ENCODE measurements around the gene KLF7.

Gene KLF7

DNA sequence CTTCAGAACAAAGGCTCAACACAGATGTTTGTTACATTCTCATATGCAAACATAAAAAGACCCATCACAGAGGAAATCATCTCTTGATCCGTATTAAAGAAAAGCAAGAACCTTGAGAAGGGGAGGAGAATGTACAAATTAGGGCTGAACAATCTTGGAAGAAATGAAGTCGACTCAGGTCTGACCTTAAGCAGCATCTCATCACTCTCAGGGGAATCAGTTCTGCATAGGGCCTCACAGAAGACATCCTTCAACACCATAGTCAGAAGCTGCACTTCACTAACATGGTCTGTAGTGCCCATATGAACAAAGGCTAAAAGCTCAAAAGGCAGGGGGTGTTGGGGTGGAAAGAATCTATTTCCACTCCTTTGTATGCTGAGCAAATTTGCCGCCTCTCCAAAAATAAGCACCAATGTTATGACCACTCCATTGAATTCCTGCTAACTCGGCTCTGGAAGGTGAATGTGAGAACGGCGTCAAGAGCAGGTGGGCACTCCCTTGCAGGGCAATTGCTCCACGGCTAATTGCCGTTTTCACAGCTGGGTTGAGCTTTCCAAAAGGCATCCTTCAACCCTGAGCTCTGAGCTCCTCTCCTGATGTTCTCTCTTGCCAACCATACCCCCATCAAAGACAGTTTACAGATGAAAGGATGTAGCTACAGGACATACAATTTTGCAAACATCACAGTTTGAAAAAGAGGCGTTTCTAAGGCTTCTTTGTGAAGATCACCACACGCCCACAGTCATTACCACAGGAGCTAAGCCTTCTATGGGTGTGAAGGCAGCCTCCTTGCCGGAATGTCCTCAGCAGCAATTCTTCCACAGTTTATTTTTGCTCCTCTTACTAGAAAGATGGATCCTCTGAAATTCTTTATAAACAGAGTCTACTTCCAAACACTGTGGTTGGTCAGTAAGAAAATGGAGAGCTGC is 10.0 kb downstream of the KLF7 start:
- Histone ChIP-seq H3K9ac (ENCODE audit: low read depth, low read length) (no peak overlapping the region), H3K4me1 (ENCODE audit: control insufficient read depth, insufficient read depth, low read length) (peaks cover 51% of the 10 kb centered on the region), H3K36me3 (ENCODE audit: control insufficient read depth, insufficient read depth, low read length) (no peaks in the 10 kb centered on the region), H3K9me3 (ENCODE audit: control insufficient read depth, insufficient read depth, low read length) (no peaks in the 10 kb centered on the region), H3K27me3 (ENCODE audit: control insufficient read depth, insufficient read depth, low read length) (no peaks in the 10 kb centered on the region), H3K4me3 (ENCODE audit: low read depth, low read length) (no peak overlapping the region)

DNA sequence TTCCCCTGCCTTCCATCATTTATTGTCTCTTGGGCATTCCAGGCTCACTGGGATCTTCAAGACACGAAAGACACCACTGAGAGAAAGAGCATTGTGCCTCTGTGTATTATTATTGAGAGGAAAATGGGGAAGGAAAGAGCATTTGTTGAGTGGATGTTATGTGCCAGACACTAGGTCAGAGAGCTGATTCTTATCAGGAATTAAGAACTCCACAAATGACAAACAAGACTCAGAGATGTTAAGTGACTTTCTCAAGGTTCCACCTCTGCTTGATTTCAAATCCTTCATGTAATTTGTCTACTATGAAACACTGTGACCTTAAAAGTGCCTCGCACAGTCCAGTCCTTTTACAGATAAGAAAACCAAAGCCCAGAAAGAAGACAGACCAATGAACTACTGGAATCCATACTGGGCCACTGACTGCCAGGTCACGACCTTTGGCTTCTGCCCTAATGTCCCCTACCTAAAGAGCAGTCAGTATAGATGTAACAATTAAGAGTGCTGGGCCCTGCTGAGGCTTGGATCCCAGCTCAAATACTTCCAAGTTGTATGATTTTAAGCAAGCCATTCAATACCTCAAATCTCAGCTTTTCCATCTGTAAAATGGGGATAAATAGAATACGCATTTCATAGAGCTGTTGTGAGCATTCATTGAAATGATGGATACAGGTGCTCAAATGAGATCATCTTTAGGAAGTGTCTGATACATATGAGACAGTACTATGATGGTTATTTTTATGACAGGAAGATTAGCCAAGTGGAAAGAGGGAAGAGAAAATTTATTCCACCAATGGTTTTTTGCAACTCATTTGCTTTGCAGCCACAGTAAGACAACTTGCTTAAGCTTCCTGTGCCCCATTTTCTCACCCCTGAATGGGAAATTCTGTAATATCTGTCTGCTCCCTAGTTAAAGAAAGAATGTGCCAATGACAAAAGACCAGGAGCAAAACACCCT is 10.9 kb downstream of the KLF7 start:
- H3K36me3 ChIP-seq (ENCODE audit: control insufficient read depth, insufficient read depth, low read length) = no peaks in the 10 kb centered on the region
- H3K9me3 ChIP-seq (ENCODE audit: control insufficient read depth, insufficient read depth, low read length) = no peaks in the 10 kb centered on the region
- H3K27me3 ChIP-seq (ENCODE audit: control insufficient read depth, insufficient read depth, low read length) = no peaks in the 10 kb centered on the region
- H3K9ac ChIP-seq (ENCODE audit: low read depth, low read length) = no peak overlapping the region
- no peak overlapping the region for H3K4me3 ChIP-seq (ENCODE audit: low read depth, low read length)
- H3K4me1 ChIP-seq (ENCODE audit: control insufficient read depth, insufficient read depth, low read length) = peaks cover 46% of the 10 kb centered on the region

DNA sequence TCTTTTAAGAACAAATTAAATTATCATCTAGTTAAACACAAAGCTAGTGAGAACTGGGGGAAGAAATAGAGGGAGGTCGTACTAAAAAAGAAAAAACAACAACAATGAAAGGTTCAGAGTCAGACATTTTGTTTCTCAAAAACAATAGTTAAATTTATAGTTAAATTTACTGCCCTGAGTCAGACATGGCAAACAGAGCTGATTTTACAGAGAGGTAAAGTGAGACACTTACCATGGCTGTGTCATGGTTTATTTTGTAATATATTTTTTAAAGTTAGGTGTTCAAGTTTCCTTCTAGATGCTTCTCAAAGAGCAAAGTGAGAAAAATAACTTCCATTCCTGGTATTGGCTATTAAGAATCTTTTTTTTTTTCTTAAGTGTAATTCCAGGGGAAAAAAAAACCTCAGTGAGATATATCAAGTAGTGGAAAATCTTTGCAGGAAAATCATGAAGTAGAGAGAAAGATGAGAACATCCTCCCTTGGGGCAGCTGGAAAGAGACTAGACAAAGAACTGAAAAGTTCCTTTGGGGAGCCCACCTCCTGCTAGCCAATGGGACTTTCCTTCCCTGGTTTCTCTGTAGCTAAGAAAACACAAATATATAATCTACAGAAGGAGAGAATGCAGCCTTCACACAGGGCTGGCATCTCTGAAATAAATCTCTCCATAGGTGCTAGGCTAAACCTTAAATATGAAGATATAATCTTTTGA is 12.3 kb downstream of the KLF7 start:
- Histone ChIP-seq H3K4me1 (ENCODE audit: control insufficient read depth, insufficient read depth, low read length) (peaks cover 40% of the 10 kb centered on the region), H3K36me3 (ENCODE audit: control insufficient read depth, insufficient read depth, low read length) (no peaks in the 10 kb centered on the region), H3K4me3 (ENCODE audit: low read depth, low read length) (no peak overlapping the region), H3K9me3 (ENCODE audit: control insufficient read depth, insufficient read depth, low read length) (no peaks in the 10 kb centered on the region), H3K9ac (ENCODE audit: low read depth, low read length) (no peak overlapping the region), H3K27me3 (ENCODE audit: control insufficient read depth, insufficient read depth, low read length) (no peaks in the 10 kb centered on the region)

DNA sequence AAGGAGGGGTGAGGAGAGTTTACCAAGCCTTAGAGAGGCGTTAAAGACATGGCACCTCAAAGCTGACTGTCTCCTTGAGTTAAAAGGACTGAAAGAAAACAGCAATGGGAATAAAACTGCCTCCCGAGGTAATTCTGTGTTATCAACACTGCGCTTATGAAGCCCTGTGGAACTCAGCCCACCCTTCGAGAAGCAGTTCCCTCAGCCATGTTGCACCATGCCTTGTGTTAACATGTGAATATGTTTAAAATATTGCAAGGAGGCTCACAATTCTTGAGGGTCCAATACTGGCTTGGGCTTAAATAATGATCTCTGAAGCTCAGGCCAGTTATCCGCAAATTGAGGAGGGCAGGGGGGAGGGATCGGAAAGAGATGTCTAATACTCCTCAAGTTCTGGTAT is 14.7 kb downstream of the KLF7 start:
- Histone ChIP-seq H3K27me3 (ENCODE audit: control insufficient read depth, insufficient read depth, low read length) (no peaks in the 10 kb centered on the region), H3K36me3 (ENCODE audit: control insufficient read depth, insufficient read depth, low read length) (no peaks in the 10 kb centered on the region), H3K4me1 (ENCODE audit: control insufficient read depth, insufficient read depth, low read length) (peaks cover 40% of the 10 kb centered on the region), H3K9ac (ENCODE audit: low read depth, low read length) (no peak overlapping the region), H3K9me3 (ENCODE audit: control insufficient read depth, insufficient read depth, low read length) (no peaks in the 10 kb centered on the region), H3K4me3 (ENCODE audit: low read depth, low read length) (no peak overlapping the region)

- no peaks in the 10 kb centered on the region for H3K27me3 ChIP-seq (ENCODE audit: control insufficient read depth, insufficient read depth, low read length)
- no peak overlapping the region for H3K9ac ChIP-seq (ENCODE audit: low read depth, low read length)
- H3K4me3 ChIP-seq (ENCODE audit: low read depth, low read length) = no peak overlapping the region
- H3K36me3 ChIP-seq (ENCODE audit: control insufficient read depth, insufficient read depth, low read length) = no peaks in the 10 kb centered on the region
- no peaks in the 10 kb centered on the region for H3K9me3 ChIP-seq (ENCODE audit: control insufficient read depth, insufficient read depth, low read length)
- peaks cover 35% of the 10 kb centered on the region for H3K4me1 ChIP-seq (ENCODE audit: control insufficient read depth, insufficient read depth, low read length)
Observed at GRCh38 chr2:207150284-207150683, 15.5 kb downstream of the KLF7 start.

DNA sequence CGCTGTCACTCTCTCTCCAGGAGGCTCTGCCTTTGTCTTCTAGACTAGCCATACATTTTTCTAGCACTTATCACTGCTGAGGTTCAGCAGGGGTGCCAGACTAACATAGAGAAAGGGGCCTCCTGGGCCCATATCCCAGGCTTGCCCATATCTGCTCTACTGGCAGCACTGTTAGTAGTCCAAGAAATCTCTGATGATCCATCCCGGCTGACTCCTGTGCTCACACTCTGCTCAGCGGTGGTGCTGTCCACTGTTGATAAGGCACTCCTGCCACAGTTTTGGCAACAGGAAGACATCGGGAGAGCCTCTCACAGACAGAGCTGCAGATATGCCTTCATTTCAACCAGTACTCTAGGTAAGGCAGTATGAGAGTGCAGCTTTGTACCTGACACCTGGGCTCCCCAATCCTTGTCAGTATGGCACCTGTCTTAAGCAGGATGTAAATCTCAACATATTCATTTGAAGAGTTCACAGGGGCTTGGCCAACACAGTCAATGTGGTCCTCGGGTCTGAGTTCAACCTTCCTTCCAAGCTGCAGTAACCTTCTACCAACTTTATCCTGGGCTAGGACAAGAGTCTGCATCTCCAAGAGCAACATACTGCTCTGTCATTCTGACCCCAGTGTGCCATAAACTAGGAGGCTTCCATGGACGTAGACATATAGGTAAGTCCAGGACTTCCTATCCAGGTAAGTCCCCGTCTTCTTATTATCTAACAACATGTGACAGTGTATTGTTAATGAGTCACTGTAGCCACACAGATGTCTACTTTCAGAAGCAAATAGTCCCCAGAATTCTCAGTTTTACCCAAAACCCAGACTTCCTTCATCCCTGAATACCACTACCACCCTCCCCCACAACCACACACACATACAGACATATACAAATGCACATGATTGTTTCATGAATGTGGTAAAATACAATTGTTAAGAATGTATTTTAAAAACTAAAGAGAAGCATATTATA is 16.2 kb downstream of the KLF7 start:
- Histone ChIP-seq H3K27me3 (ENCODE audit: control insufficient read depth, insufficient read depth, low read length) (no peaks in the 10 kb centered on the region), H3K4me3 (ENCODE audit: low read depth, low read length) (no peak overlapping the region), H3K9ac (ENCODE audit: low read depth, low read length) (no peak overlapping the region), H3K9me3 (ENCODE audit: control insufficient read depth, insufficient read depth, low read length) (no peaks in the 10 kb centered on the region), H3K36me3 (ENCODE audit: control insufficient read depth, insufficient read depth, low read length) (no peaks in the 10 kb centered on the region), H3K4me1 (ENCODE audit: control insufficient read depth, insufficient read depth, low read length) (peaks cover 33% of the 10 kb centered on the region)

- Histone ChIP-seq H3K27me3 (ENCODE audit: control insufficient read depth, insufficient read depth, low read length) (no peaks in the 10 kb centered on the region), H3K9me3 (ENCODE audit: control insufficient read depth, insufficient read depth, low read length) (no peaks in the 10 kb centered on the region), H3K4me3 (ENCODE audit: low read depth, low read length) (no peak overlapping the region), H3K9ac (ENCODE audit: low read depth, low read length) (no peak overlapping the region), H3K36me3 (ENCODE audit: control insufficient read depth, insufficient read depth, low read length) (no peaks in the 10 kb centered on the region), H3K4me1 (ENCODE audit: control insufficient read depth, insufficient read depth, low read length) (peaks cover 44% of the 10 kb centered on the region)
Observed at GRCh38 chr2:207148020-207148419, 17.7 kb downstream of the KLF7 start.

GRCh38 chr2:207144173-207144785 is 21.5 kb downstream of the KLF7 start:
- Histone ChIP-seq H3K27me3 (ENCODE audit: control insufficient read depth, insufficient read depth, low read length) (no peaks in the 10 kb centered on the region), H3K36me3 (ENCODE audit: control insufficient read depth, insufficient read depth, low read length) (no peaks in the 10 kb centered on the region), H3K9ac (ENCODE audit: low read depth, low read length) (no peak overlapping the region), H3K4me3 (ENCODE audit: low read depth, low read length) (no peak overlapping the region), H3K9me3 (ENCODE audit: control insufficient read depth, insufficient read depth, low read length) (no peaks in the 10 kb centered on the region), H3K4me1 (ENCODE audit: control insufficient read depth, insufficient read depth, low read length) (peaks cover 21% of the 10 kb centered on the region)

DNA sequence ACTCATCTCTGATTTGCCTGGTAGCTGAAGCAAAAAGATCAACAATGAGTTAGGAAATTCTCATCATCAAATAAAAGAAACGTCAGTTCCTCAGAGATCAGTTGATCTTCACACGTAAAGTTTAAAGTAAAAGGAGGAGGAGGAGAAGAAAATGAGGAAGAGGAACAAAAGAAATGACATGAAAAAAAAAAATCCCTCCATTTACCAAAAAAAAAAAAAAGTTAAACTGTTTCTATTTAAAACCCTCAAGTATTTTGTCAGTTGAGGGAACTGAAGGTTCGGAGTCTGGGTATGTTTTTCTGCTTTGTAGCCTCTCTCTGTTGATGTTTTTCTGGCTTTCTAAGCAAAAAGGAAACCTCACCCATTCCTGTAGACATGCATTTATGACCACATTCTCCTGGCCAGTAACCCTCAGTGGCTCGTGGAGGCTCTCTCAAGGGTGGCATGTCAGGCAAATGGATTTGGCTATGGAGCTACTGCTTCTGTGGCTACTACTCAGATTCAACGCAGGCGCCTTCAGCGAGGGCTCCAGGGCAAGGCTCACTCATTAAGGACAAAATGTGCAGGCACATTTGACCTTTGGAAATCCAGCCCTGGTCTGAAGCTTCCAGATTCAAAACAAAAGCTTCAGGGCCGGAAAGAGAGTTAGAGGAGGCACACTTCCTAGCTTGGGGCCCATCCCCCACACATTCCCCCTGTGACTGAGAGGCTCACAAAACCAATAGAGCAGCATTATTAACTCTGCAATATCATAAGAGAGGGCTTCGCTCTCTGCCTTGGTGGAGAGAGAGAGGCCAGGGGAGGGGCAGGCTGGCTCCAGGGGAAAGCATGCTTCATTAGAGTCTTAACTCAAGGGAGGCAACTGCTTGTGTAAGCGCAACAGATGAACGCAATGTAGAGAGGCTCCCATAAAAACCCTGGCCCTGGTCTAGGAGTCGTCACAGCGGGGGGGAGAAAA is 22.3 kb downstream of the KLF7 start:
- Histone ChIP-seq H3K27me3 (ENCODE audit: control insufficient read depth, insufficient read depth, low read length) (no peaks in the 10 kb centered on the region), H3K36me3 (ENCODE audit: control insufficient read depth, insufficient read depth, low read length) (no peaks in the 10 kb centered on the region), H3K4me1 (ENCODE audit: control insufficient read depth, insufficient read depth, low read length) (peaks cover 19% of the 10 kb centered on the region), H3K9me3 (ENCODE audit: control insufficient read depth, insufficient read depth, low read length) (no peaks in the 10 kb centered on the region), H3K9ac (ENCODE audit: low read depth, low read length) (no peak overlapping the region), H3K4me3 (ENCODE audit: low read depth, low read length) (no peak overlapping the region)

- Histone ChIP-seq H3K4me3 (ENCODE audit: low read depth, low read length) (no peak overlapping the region), H3K36me3 (ENCODE audit: control insufficient read depth, insufficient read depth, low read length) (no peaks in the 10 kb centered on the region), H3K4me1 (ENCODE audit: control insufficient read depth, insufficient read depth, low read length) (peaks cover 24% of the 10 kb centered on the region)
Observed at GRCh38 chr2:207142461-207142860, 23.3 kb downstream of the KLF7 start.

More at GRCh38 chr2:207142461-207142860, 23.3 kb downstream of the KLF7 start:
- Histone ChIP-seq H3K27me3 (ENCODE audit: control insufficient read depth, insufficient read depth, low read length) (no peaks in the 10 kb centered on the region), H3K9ac (ENCODE audit: low read depth, low read length) (no peak overlapping the region), H3K9me3 (ENCODE audit: control insufficient read depth, insufficient read depth, low read length) (no peaks in the 10 kb centered on the region)
